Measurements from ENCODE around the gene FAM163B. TPM values are rescaled to one million over a fixed set of nuclear protein-coding genes. Genes with fewer than 3 reads are reported as not detected.

FAM163B gene
- total RNA-seq, 1 donor from 2014 or later, result not detected

- DNase-seq (ENCODE audit: low spot score), result no peak
- Mint-ChIP-seq H3K36me3 (ENCODE audit: low read depth, unreplicated experiment) (no peaks in the 10 kb centered on the region), H3K27me3 (ENCODE audit: unreplicated experiment) (peaks cover 11% of the 10 kb centered on the region), H3K4me1 (ENCODE audit: unreplicated experiment) (peaks cover 3% of the 10 kb centered on the region), H3K27ac (ENCODE audit: unreplicated experiment) (no peak overlapping the region), H3K4me3 (ENCODE audit: unreplicated experiment) (no peak overlapping the region), H3K9me3 (ENCODE audit: unreplicated experiment) (no peaks in the 10 kb centered on the region)
- no peak for TF ChIP-seq CTCF (IDR thresholded peaks at IDR 0.05; ENCODE audit: unreplicated experiment)
Measured at GRCh38 chr9:133614678-133615077, 5.5 kb upstream of the FAM163B start.

GRCh38 chr9:133614056-133614455 is 4.9 kb upstream of the FAM163B start:
- H3K9me3 Mint-ChIP-seq (ENCODE audit: unreplicated experiment), result no peaks in the 10 kb centered on the region
- no peaks in the 10 kb centered on the region for H3K36me3 Mint-ChIP-seq (ENCODE audit: low read depth, unreplicated experiment)
- peaks cover 6% of the 10 kb centered on the region for H3K4me1 Mint-ChIP-seq (ENCODE audit: unreplicated experiment)
- peaks cover 13% of the 10 kb centered on the region for H3K27me3 Mint-ChIP-seq (ENCODE audit: unreplicated experiment)
- no peak for TF ChIP-seq CTCF (IDR thresholded peaks at IDR 0.05; ENCODE audit: unreplicated experiment)
- no peak overlapping the region for H3K4me3 Mint-ChIP-seq (ENCODE audit: unreplicated experiment)
- no peak overlapping the region for H3K27ac Mint-ChIP-seq (ENCODE audit: unreplicated experiment)
- no peak for DNase-seq (ENCODE audit: low spot score)

- no peak overlapping the region for H3K4me3 Mint-ChIP-seq (ENCODE audit: unreplicated experiment)
- no peak for DNase-seq (ENCODE audit: low spot score)
- H3K27ac Mint-ChIP-seq (ENCODE audit: unreplicated experiment), result no peak overlapping the region
- H3K36me3 Mint-ChIP-seq (ENCODE audit: low read depth, unreplicated experiment), result no peaks in the 10 kb centered on the region
- H3K4me1 Mint-ChIP-seq (ENCODE audit: unreplicated experiment), result peaks cover 6% of the 10 kb centered on the region
- H3K9me3 Mint-ChIP-seq (ENCODE audit: unreplicated experiment), result no peaks in the 10 kb centered on the region
- H3K27me3 Mint-ChIP-seq (ENCODE audit: unreplicated experiment), result peaks cover 13% of the 10 kb centered on the region
- TF ChIP-seq CTCF (IDR thresholded peaks at IDR 0.05; ENCODE audit: unreplicated experiment), result no peak
Measured at GRCh38 chr9:133613432-133613831, 4.2 kb upstream of the FAM163B start.

GRCh38 chr9:133612816-133613215 is 3.6 kb upstream of the FAM163B start:
- Mint-ChIP-seq H3K36me3 (ENCODE audit: low read depth, unreplicated experiment) (no peaks in the 10 kb centered on the region), H3K27ac (ENCODE audit: unreplicated experiment) (no peak overlapping the region), H3K9me3 (ENCODE audit: unreplicated experiment) (no peaks in the 10 kb centered on the region), H3K27me3 (ENCODE audit: unreplicated experiment) (peaks cover 13% of the 10 kb centered on the region), H3K4me3 (ENCODE audit: unreplicated experiment) (no peak overlapping the region), H3K4me1 (ENCODE audit: unreplicated experiment) (peaks cover 6% of the 10 kb centered on the region)
- no peak for DNase-seq (ENCODE audit: low spot score)
- no peak for TF ChIP-seq CTCF (IDR thresholded peaks at IDR 0.05; ENCODE audit: unreplicated experiment)

GRCh38 chr9:133612051-133612450 is 2.9 kb upstream of the FAM163B start:
- H3K9me3 Mint-ChIP-seq (ENCODE audit: unreplicated experiment), result no peaks in the 10 kb centered on the region

More at GRCh38 chr9:133612051-133612450, 2.9 kb upstream of the FAM163B start:
- peaks cover 6% of the 10 kb centered on the region for H3K4me1 Mint-ChIP-seq (ENCODE audit: unreplicated experiment)
- TF ChIP-seq CTCF (IDR thresholded peaks at IDR 0.05; ENCODE audit: unreplicated experiment), result no peak
- H3K36me3 Mint-ChIP-seq (ENCODE audit: low read depth, unreplicated experiment), result no peaks in the 10 kb centered on the region
- H3K27ac Mint-ChIP-seq (ENCODE audit: unreplicated experiment), result no peak overlapping the region
- H3K4me3 Mint-ChIP-seq (ENCODE audit: unreplicated experiment), result no peak overlapping the region
- H3K27me3 Mint-ChIP-seq (ENCODE audit: unreplicated experiment), result peaks cover 14% of the 10 kb centered on the region
- no peak for DNase-seq (ENCODE audit: low spot score)

Data from endothelial cell (in vitro differentiated cells).